ENCODE measurements around the gene MDM2. TPM values are rescaled to one million over a fixed set of nuclear protein-coding genes. Genes with fewer than 3 reads are reported as not detected.

MDM2 gene
- total RNA-seq, 1 experiment from 2014 or later = 159 TPM

DNA sequence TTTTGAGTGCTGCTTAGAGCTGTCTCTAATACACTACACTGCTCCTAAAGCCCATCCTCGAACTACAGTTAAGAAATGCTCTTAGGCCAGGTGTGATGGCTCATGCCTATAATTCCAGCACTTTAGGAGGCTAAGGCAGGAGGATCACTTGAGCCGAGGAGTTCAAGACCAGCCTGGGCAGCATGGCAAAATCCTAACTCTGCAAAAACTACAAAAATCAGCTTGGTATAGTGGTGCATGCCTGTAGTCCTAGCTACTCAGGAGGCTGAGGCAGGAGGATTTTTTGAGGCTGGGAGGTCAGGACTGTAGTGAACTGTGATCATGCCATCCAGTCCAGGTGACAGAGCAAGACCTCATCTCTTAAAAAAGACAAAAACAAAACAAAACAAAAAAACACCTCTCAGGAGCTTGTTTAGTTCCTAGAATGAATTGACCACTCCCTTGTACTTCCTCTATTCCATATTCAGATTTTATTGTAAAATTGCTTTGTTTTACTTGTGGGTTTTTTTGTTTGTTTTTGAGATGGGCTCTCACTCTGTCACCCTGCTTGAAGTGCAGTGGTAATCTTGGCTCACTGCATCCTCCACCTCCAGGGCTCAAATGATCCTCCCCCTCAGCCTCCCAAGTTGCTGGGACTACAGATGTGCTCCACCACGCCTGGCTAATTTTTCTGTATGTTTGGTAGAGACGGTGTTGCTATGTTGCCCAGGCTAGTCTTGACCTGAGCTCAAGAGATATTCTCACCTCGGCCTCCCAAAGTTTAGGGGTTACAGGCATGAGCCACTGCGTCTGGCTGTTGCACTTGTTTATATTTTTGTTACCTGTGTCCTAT lies 13.6 kb downstream of the MDM2 start:
- H3K79me2 ChIP-seq (ENCODE audit: insufficient read depth, low read length) = no peaks in the 10 kb centered on the region
- Mint-ChIP-seq H3K9me3 (no peaks in the 10 kb centered on the region), H3K27ac (peak overlapping the region in 1 of 3 experiments; percentile 61; a peak in 1 of 7 replicates), H3K36me3 (ENCODE audit: insufficient read depth in 1 of 3, low read depth in 3 of 3) (peaks cover 28 to 83% (median 76%) of the 10 kb centered on the region in 3 experiments; a peak in 6 of 7 replicates), H3K4me1 (no peaks in the 10 kb centered on the region), H3K4me3 (no peak overlapping the region), H3K27me3 (ENCODE audit: low read depth) (no peaks in the 10 kb centered on the region)
- H3K9ac ChIP-seq (ENCODE audit: extremely low read depth, insufficient read length, low read length) = no peak overlapping the region
- DNase-seq = no peak
- no peaks in the 10 kb centered on the region for H3K27me3 ChIP-seq (ENCODE audit: insufficient read depth, low read length)
- no peak overlapping the region for H3K56ac ChIP-seq (ENCODE audit: insufficient read length, low read depth, low read length)
- no peak overlapping the region for H3K18ac ChIP-seq (ENCODE audit: insufficient read length, low read depth, low read length)
- no peak overlapping the region for H2BK15ac ChIP-seq (ENCODE audit: low read depth, low read length)
- no peak overlapping the region for H3K23ac ChIP-seq (ENCODE audit: insufficient read length, low read depth, low read length)
- no peak overlapping the region for H3K14ac ChIP-seq (ENCODE audit: insufficient read depth, low read length)
- no peak overlapping the region for H4K5ac ChIP-seq (ENCODE audit: insufficient read length, low read depth, low read length)
- no peak overlapping the region for H2BK20ac ChIP-seq (ENCODE audit: low read depth, low read length, poor library complexity, severe bottlenecking)
- H3K27ac ChIP-seq (ENCODE audit: insufficient read length, low read depth, low read length) = no peak overlapping the region
- no peak overlapping the region for H2AK5ac ChIP-seq (ENCODE audit: insufficient read length, low read length)
- no peaks in the 10 kb centered on the region for H3K23me2 ChIP-seq (ENCODE audit: insufficient read length, low read depth, low read length, poor library complexity, severe bottlenecking)
- no peak overlapping the region for H4K8ac ChIP-seq (replicated peaks; ENCODE audit: insufficient read length, low read depth, low read length)
- no peak overlapping the region for H2AFZ ChIP-seq (ENCODE audit: low read length)
- H3T11ph ChIP-seq (ENCODE audit: low read length) = no peak overlapping the region
- no peak overlapping the region for H3K4ac ChIP-seq (ENCODE audit: low read depth, low read length)
- no CpG with 5 or more reads among the region's 6 CpGs for WGBS (ENCODE audit: extremely low coverage, insufficient read length, low lambda C conversion rate)
- no peak overlapping the region for H2BK12ac ChIP-seq (ENCODE audit: insufficient read length, low read depth, low read length)
- no peaks in the 10 kb centered on the region for H3K4me1 ChIP-seq (ENCODE audit: insufficient read depth, low read length)
- no peaks in the 10 kb centered on the region for H3K9me3 ChIP-seq (ENCODE audit: control insufficient read depth, low read depth, low read length)
- H3K4me2 ChIP-seq (ENCODE audit: insufficient read depth, insufficient read length, low read length) = no peak overlapping the region
- TF ChIP-seq, protein P1, sequence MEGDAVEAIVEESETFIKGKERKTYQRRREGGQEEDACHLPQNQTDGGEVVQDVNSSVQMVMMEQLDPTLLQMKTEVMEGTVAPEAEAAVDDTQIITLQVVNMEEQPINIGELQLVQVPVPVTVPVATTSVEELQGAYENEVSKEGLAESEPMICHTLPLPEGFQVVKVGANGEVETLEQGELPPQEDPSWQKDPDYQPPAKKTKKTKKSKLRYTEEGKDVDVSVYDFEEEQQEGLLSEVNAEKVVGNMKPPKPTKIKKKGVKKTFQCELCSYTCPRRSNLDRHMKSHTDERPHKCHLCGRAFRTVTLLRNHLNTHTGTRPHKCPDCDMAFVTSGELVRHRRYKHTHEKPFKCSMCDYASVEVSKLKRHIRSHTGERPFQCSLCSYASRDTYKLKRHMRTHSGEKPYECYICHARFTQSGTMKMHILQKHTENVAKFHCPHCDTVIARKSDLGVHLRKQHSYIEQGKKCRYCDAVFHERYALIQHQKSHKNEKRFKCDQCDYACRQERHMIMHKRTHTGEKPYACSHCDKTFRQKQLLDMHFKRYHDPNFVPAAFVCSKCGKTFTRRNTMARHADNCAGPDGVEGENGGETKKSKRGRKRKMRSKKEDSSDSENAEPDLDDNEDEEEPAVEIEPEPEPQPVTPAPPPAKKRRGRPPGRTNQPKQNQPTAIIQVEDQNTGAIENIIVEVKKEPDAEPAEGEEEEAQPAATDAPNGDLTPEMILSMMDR (conservative IDR thresholded peaks at IDR 0.05) = no peak
- no peak overlapping the region for H2BK5ac ChIP-seq (ENCODE audit: insufficient read length, low read length)
- no peak overlapping the region for H2BK120ac ChIP-seq (ENCODE audit: low read depth, low read length, poor library complexity, severe bottlenecking)
- no peaks in the 10 kb centered on the region for H4K20me1 ChIP-seq (ENCODE audit: control insufficient read depth, insufficient read depth, insufficient read length)
- no peak overlapping the region for H4K91ac ChIP-seq (ENCODE audit: insufficient read length, low read depth, low read length)
- no peaks in the 10 kb centered on the region for H3K79me1 ChIP-seq (ENCODE audit: insufficient read depth, low read depth, low read length, poor library complexity, severe bottlenecking)
